KMS-11 (cell line): ENCODE measurements around the gene ZNF23.

Experiments
- H2AFZ ChIP-seq: fragments of 200-600 bp; sonication (generic); 2 replicates; pipeline ENCODE4 v1.6.1; 2016; ENCODE audit warnings: antibody characterized with exemption, mixed run types, low read depth
- H3K27ac ChIP-seq: fragments of 200-600 bp; sonication (generic); 2 replicates; pipeline ENCODE4 v1.6.1; 2016; ENCODE audit warnings: mild to moderate bottlenecking, mixed run types
- H3K27me3 ChIP-seq: fragments of 200-600 bp; sonication (generic); 2 replicates; pipeline ENCODE4 v1.6.1; 2017; ENCODE audit warnings: mild to moderate bottlenecking, low read depth, mixed run types, moderate library complexity; ENCODE audit not compliant: insufficient read depth
- H3K36me3 ChIP-seq: fragments of 200-600 bp; sonication (generic); 2 replicates; pipeline ENCODE4 v1.6.1; 2017; ENCODE audit warnings: mild to moderate bottlenecking, mixed run types; ENCODE audit not compliant: insufficient read depth
- H3K4me1 ChIP-seq: fragments of 200-600 bp; sonication (generic); 2 replicates; pipeline ENCODE4 v1.6.1; 2016; ENCODE audit warnings: mild to moderate bottlenecking, low read depth, mixed run types; ENCODE audit not compliant: poor library complexity, severe bottlenecking
- H3K4me2 ChIP-seq: fragments of 200-600 bp; sonication (generic); 2 replicates; pipeline ENCODE4 v1.7.0; 2016; ENCODE audit warnings: mild to moderate bottlenecking, mixed run types
- H3K4me3 ChIP-seq: fragments of 200-600 bp; sonication (generic); IDR thresholded peaks from 2 replicates; pipeline ENCODE4 v1.6.1; 2017; ENCODE audit warnings: low read depth, low read length, mixed read lengths; ENCODE audit not compliant: insufficient read depth
- H3K79me2 ChIP-seq: fragments of 200-600 bp; sonication (generic); 2 replicates; pipeline ENCODE4 v1.6.1; 2016; ENCODE audit warnings: low read depth, mixed run types; ENCODE audit not compliant: insufficient read depth
- H3K9ac ChIP-seq: fragments of 200-600 bp; sonication (generic); 2 replicates; pipeline ENCODE4 v1.6.1; 2016; ENCODE audit warnings: mild to moderate bottlenecking, mixed run types
- H4K20me1 ChIP-seq: fragments of 200-600 bp; sonication (generic); 2 replicates; pipeline ENCODE4 v1.6.1; 2016; ENCODE audit warnings: mild to moderate bottlenecking, mixed run types; ENCODE audit not compliant: insufficient read depth
- CTCF ChIP-seq: fragments of 200-600 bp; sonication (generic); conservative IDR thresholded peaks from 2 replicates; pipeline ENCODE4 v1.6.1; 2017; ENCODE audit warnings: low read depth, mild to moderate bottlenecking, antibody characterized with exemption, low read length, moderate library complexity, mixed read lengths

ZNF23 gene

GRCh38 chr16:71402674-71403073 lies 59.4 kb downstream of the ZNF23 start:
- Histone ChIP-seq H4K20me1 (no peaks in the 10 kb centered on the region), H2AFZ (no peak overlapping the region), H3K36me3 (no peaks in the 10 kb centered on the region), H3K27me3 (no peaks in the 10 kb centered on the region), H3K79me2 (no peaks in the 10 kb centered on the region), H3K9ac (no peak overlapping the region), H3K4me1 (no peaks in the 10 kb centered on the region), H3K27ac (no peak overlapping the region), H3K4me3 (no peak overlapping the region), H3K4me2 (no peak overlapping the region)
- no peak for TF ChIP-seq CTCF

- Histone ChIP-seq H3K27me3 (no peaks in the 10 kb centered on the region), H3K4me2 (no peak overlapping the region), H3K4me3 (no peak overlapping the region), H4K20me1 (no peaks in the 10 kb centered on the region), H3K9ac (no peak overlapping the region), H3K4me1 (no peaks in the 10 kb centered on the region), H3K36me3 (no peaks in the 10 kb centered on the region), H3K27ac (no peak overlapping the region), H3K79me2 (no peaks in the 10 kb centered on the region), H2AFZ (no peak overlapping the region)
- no peak for TF ChIP-seq CTCF
Measured at GRCh38 chr16:71402007-71402406, 60.0 kb downstream of the ZNF23 start.

GRCh38 chr16:71399801-71400563 lies 62.1 kb downstream of the ZNF23 start:
- no peak overlapping the region for H3K4me3 ChIP-seq
- no peaks in the 10 kb centered on the region for H4K20me1 ChIP-seq
- no peak for TF ChIP-seq CTCF
- no peaks in the 10 kb centered on the region for H3K4me1 ChIP-seq
- no peak overlapping the region for H3K27ac ChIP-seq
- H2AFZ ChIP-seq = no peak overlapping the region
- no peak overlapping the region for H3K4me2 ChIP-seq
- H3K79me2 ChIP-seq = no peaks in the 10 kb centered on the region
- H3K36me3 ChIP-seq = no peaks in the 10 kb centered on the region
- no peaks in the 10 kb centered on the region for H3K27me3 ChIP-seq
- no peak overlapping the region for H3K9ac ChIP-seq
